HS-5 (cell line): ENCODE measurements around the gene PSMA7.

Source experiments
- DNase-seq: peaks from one replicate; pipeline ENCODE4 v3.0.0-alpha.2; 2012; ENCODE audit warnings: low read depth

The PSMA7 gene

GRCh38 chr20:62171245-62171644 lies 28.1 kb upstream of the PSMA7 start:
- no peak for DNase-seq

GRCh38 chr20:62170536-62170935 lies 27.3 kb upstream of the PSMA7 start:
- DNase-seq, result no peak

GRCh38 chr20:62168890-62169435 lies 25.8 kb upstream of the PSMA7 start:
- no peak for DNase-seq

- DNase-seq, result no peak
Measured at GRCh38 chr20:62168061-62168460, 24.9 kb upstream of the PSMA7 start.

GRCh38 chr20:62167474-62167873 lies 24.3 kb upstream of the PSMA7 start:
- DNase-seq, result no peak

GRCh38 chr20:62165762-62166399 lies 22.7 kb upstream of the PSMA7 start:
- no peak for DNase-seq

- DNase-seq, result no peak
Measured at GRCh38 chr20:62164879-62165761, 21.9 kb upstream of the PSMA7 start.

GRCh38 chr20:62163986-62164762 lies 21.0 kb upstream of the PSMA7 start:
- DNase-seq, result no peak

- no peak for DNase-seq
Measured at GRCh38 chr20:62163485-62163865, 20.3 kb upstream of the PSMA7 start.

GRCh38 chr20:62162765-62163484 lies 19.7 kb upstream of the PSMA7 start:
- DNase-seq, result no peak

- no peak for DNase-seq
Measured at GRCh38 chr20:62161347-62161746, 18.2 kb upstream of the PSMA7 start.

- no peak for DNase-seq
Measured at GRCh38 chr20:62160876-62161275, 17.7 kb upstream of the PSMA7 start.

GRCh38 chr20:62160253-62160652 lies 17.1 kb upstream of the PSMA7 start:
- DNase-seq, result no peak

GRCh38 chr20:62159839-62160238 lies 16.6 kb upstream of the PSMA7 start:
- no peak for DNase-seq

GRCh38 chr20:62159052-62159451 lies 15.9 kb upstream of the PSMA7 start:
- no peak for DNase-seq

- no peak for DNase-seq
Measured at GRCh38 chr20:62158541-62158940, 15.3 kb upstream of the PSMA7 start.

- DNase-seq, result no peak
Measured at GRCh38 chr20:62158088-62158400, 14.8 kb upstream of the PSMA7 start.

GRCh38 chr20:62157387-62158087 lies 14.3 kb upstream of the PSMA7 start:
- no peak for DNase-seq

GRCh38 chr20:62156592-62157386 lies 13.6 kb upstream of the PSMA7 start:
- DNase-seq, result no peak

GRCh38 chr20:62156254-62156556 lies 13.0 kb upstream of the PSMA7 start:
- no peak for DNase-seq
